B cell (primary cell): ENCODE measurements around the gene PORCN. TPM values are rescaled to one million over a fixed set of nuclear protein-coding genes. Genes with fewer than 3 reads are reported as not detected.

Experiments used
- ATAC-seq: fragments of 200-7000 bp; cut with Tn5 transposase; one replicate; pipeline ENCODE4 v1.10.0; 2021; ENCODE audit warnings: low read depth, mild to moderate bottlenecking, moderate number of reproducible peaks, moderate library complexity
- CTCF ChIA-PET: fragments of 350-600 bp; sonication (Branson Sonifier 250); formaldehyde crosslinking; loops from one replicate; lab custom pipeline; 2021; ENCODE audit warnings: antibody characterized with exemption, inconsistent platforms; lab: Charles Lee
- POLR2A ChIA-PET: fragments of 350-600 bp; sonication (Branson Sonifier 250); formaldehyde crosslinking; loops from one replicate; lab custom pipeline; 2021; ENCODE audit warnings: antibody characterized with exemption; lab: Charles Lee
- DNase-seq: peaks from one replicate; pipeline ENCODE4 v3.0.0; 2013
- H2AFZ ChIP-seq: 2 replicates; pipeline ENCODE4 v1.6.1; 2012; ENCODE audit warnings: mild to moderate bottlenecking, low read depth, low read length; ENCODE audit not compliant: insufficient read depth, poor library complexity, severe bottlenecking
- H3K27ac ChIP-seq, 2 donors: 1 replicate in 1 of 2; 2 replicates in 1 of 2; pipeline ENCODE4 v1.5.1; 2012 to 2013; ENCODE audit warnings: low read length in 2 of 2, mild to moderate bottlenecking in 2 of 2, moderate library complexity in 1 of 2
- H3K27me3 ChIP-seq, 4 experiments: fragments of 200-600 bp in 1 of 4; sonication (generic) in 1 of 4; replicated peaks in 1 of 4; 1 replicate in 2 of 4; 2 replicates in 2 of 4; pipeline versions ENCODE4 v1.6.1 to v1.7.0; 2013 to 2016; ENCODE audit warnings: low read length in 3 of 4, mild to moderate bottlenecking in 2 of 4, mixed read lengths in 1 of 4, moderate library complexity in 1 of 4; ENCODE audit not compliant: insufficient read depth in 4 of 4, control insufficient read depth in 3 of 4; ENCODE audit errors: control extremely low read depth in 1 of 4
- H3K36me3 ChIP-seq, 2 experiments: replicated peaks in 1 of 2; 1 replicate in 1 of 2; 2 replicates in 1 of 2; pipeline versions ENCODE4 v1.6.1 to v1.7.1; 2013; ENCODE audit warnings: low read length in 1 of 2; ENCODE audit not compliant: insufficient read depth in 2 of 2, control insufficient read depth in 1 of 2; ENCODE audit errors: control extremely low read depth in 1 of 2, extremely low read depth in 1 of 2
- H3K4me1 ChIP-seq, 2 donors: fragments of 200-600 bp in 1 of 2; sonication (generic) in 1 of 2; 1 replicate in 1 of 2; 2 replicates in 1 of 2; pipeline versions ENCODE4 v1.5.1 to v1.6.1; 2013 to 2017; ENCODE audit warnings: low read length in 2 of 2; ENCODE audit not compliant: control insufficient read depth in 2 of 2, insufficient read depth in 2 of 2
- H3K4me2 ChIP-seq: replicated peaks from 2 replicates; pipeline ENCODE3; 2012; ENCODE audit warnings: mild to moderate bottlenecking, low read depth, low read length; ENCODE audit not compliant: poor library complexity, severe bottlenecking
- H3K4me3 ChIP-seq, 5 experiments: fragments of 200-600 bp in 1 of 5; sonication (generic) in 1 of 5; 1 replicate in 3 of 5; 2 replicates in 2 of 5; pipeline versions ENCODE4 v1.5.1 to v1.7.0; 2011 to 2016; ENCODE audit warnings: low read length in 4 of 5, mild to moderate bottlenecking in 4 of 5, low read depth in 2 of 5, control low read depth in 1 of 5, moderate library complexity in 1 of 5; ENCODE audit not compliant: insufficient read depth in 1 of 5; ENCODE audit errors: control extremely low read depth in 1 of 5, extremely low read depth in 1 of 5
- H3K79me2 ChIP-seq: fragments of 200-600 bp; sonication (generic); one replicate; pipeline ENCODE4 v1.6.0; 2016; ENCODE audit warnings: low read length; ENCODE audit not compliant: control insufficient read depth, insufficient read depth
- H3K9ac ChIP-seq: fragments of 200-600 bp; sonication (generic); 2 replicates; pipeline ENCODE4 v1.6.1; 2017; ENCODE audit warnings: mild to moderate bottlenecking, low read length, moderate library complexity
- H3K9me3 ChIP-seq, 3 donors: one replicate each; pipeline versions ENCODE4 v1.6.1 to v1.7.1; 2013; ENCODE audit warnings: low read length in 2 of 3; ENCODE audit not compliant: control insufficient read depth in 2 of 3, insufficient read depth in 1 of 3; ENCODE audit errors: control extremely low read depth in 1 of 3
- H4K20me1 ChIP-seq: 2 replicates; pipeline ENCODE4 v1.6.0; 2012; ENCODE audit warnings: mild to moderate bottlenecking, low read length; ENCODE audit not compliant: insufficient read depth, control insufficient read depth, poor library complexity, severe bottlenecking
- H3K27ac Mint-ChIP-seq: one replicate; pipeline ENCODE4 v1.8.0; 2021; ENCODE audit warnings: mixed read lengths
- H3K27me3 Mint-ChIP-seq: one replicate; pipeline ENCODE4 v1.8.0; 2021; ENCODE audit warnings: mixed read lengths
- H3K4me1 Mint-ChIP-seq: one replicate; pipeline ENCODE4 v1.8.0; 2021; ENCODE audit warnings: mixed read lengths
- H3K4me3 Mint-ChIP-seq: one replicate; pipeline ENCODE4 v1.8.0; 2021; ENCODE audit warnings: mixed read lengths
- H3K9me3 Mint-ChIP-seq: one replicate; pipeline ENCODE4 v1.8.0; 2022; ENCODE audit warnings: mixed read lengths; ENCODE audit not compliant: insufficient read depth
- EZH2 ChIP-seq: IDR thresholded peaks from 2 replicates; pipeline ENCODE4 v1.6.1; 2012; ENCODE audit warnings: borderline replicate concordance, low read depth, mild to moderate bottlenecking, moderate library complexity, low read length; ENCODE audit not compliant: insufficient read depth, poor library complexity, severe bottlenecking
- WGBS: methylation state at CpG from one replicate; pipeline ENCODE4 v1.1.5; 2013; ENCODE audit warnings: missing lambda C conversion rate; ENCODE audit not compliant: insufficient coverage; 5-methylcytosine and 5-hydroxymethylcytosine counted together
- intact Hi-C: fragments of 100-400 bp; cut with micrococcal nuclease; formaldehyde crosslinking; loops from one replicate; pipeline ENCODE4 v1.10.0; 2022
- polyA plus RNA-seq: library from polyadenylated mRNA; depleted of rRNA; stranded (reverse); fragments of >200 nt; gene quantifications from 2 replicates; pipeline ENCODE4 v1.2.3, GENCODE V29; 2012
- total RNA-seq, 2 donors: library from RNA; stranded (reverse); fragments of 120-200 nt in 1 of 2; gene quantifications; 1 replicate in 1 of 2; 2 replicates in 1 of 2; pipeline versions ENCODE4 v1.2.3 to v1.2.4, GENCODE V29; 2013 to 2022
- TF ChIP-seq, protein P1 (sequence below): fragments of 200-600 bp; IDR thresholded peaks from one replicate; pipeline ENCODE4 v1.8.0; 2022; ENCODE audit warnings: antibody characterized with exemption, mild to moderate bottlenecking

Gene PORCN
- total and polyA plus RNA-seq, 2 donors (not counting 1 experiment from before 2014, with no cell fraction given), result 12.8 to 18.5 TPM

DNA sequence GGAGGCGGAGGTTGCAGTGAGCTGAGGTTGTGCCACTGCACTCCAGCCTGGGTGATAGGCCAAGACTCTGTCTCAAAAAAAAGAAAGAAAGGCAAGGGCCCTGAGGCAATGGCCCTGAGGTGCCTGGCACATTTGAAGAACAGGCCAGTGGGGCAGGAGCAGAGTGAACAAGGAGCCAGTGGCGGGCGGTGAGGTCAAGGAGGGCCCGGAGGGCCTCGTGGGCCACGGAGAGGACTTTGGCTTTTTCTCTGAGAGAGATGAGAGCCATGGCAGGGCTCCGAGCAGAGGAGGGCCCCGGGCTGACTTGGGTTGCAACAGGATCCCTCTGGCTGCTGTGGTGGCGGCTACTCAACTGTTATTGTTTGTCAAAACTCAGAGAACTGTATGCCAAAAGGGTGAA, 19.5 kb upstream of the PORCN start:
- Histone ChIP-seq H3K9me3 (no peaks in the 10 kb centered on the region), H3K4me1 (no peaks in the 10 kb centered on the region), H3K36me3 (no peaks in the 10 kb centered on the region), H2AFZ (no peak overlapping the region), H3K9ac (no peak overlapping the region), H3K4me3 (no peak overlapping the region), H4K20me1 (no peaks in the 10 kb centered on the region), H3K27me3 (peaks cover 0 to 2% (median 0%) of the 10 kb centered on the region in 4 experiments), H3K4me2 (no peak overlapping the region), H3K27ac (no peak overlapping the region), H3K79me2 (no peaks in the 10 kb centered on the region)
- intact Hi-C loops, result no loop called here
- CTCF ChIA-PET, result no interaction called here
- no peaks in the 10 kb centered on the region for H3K27me3 Mint-ChIP-seq
- POLR2A ChIA-PET, result no interaction called here
- no peak for TF ChIP-seq EZH2
- TF ChIP-seq, protein P1, sequence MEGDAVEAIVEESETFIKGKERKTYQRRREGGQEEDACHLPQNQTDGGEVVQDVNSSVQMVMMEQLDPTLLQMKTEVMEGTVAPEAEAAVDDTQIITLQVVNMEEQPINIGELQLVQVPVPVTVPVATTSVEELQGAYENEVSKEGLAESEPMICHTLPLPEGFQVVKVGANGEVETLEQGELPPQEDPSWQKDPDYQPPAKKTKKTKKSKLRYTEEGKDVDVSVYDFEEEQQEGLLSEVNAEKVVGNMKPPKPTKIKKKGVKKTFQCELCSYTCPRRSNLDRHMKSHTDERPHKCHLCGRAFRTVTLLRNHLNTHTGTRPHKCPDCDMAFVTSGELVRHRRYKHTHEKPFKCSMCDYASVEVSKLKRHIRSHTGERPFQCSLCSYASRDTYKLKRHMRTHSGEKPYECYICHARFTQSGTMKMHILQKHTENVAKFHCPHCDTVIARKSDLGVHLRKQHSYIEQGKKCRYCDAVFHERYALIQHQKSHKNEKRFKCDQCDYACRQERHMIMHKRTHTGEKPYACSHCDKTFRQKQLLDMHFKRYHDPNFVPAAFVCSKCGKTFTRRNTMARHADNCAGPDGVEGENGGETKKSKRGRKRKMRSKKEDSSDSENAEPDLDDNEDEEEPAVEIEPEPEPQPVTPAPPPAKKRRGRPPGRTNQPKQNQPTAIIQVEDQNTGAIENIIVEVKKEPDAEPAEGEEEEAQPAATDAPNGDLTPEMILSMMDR, result no peak
- no peak overlapping the region for H3K27ac Mint-ChIP-seq
- no peak overlapping the region for H3K4me3 Mint-ChIP-seq
- H3K4me1 Mint-ChIP-seq, result no peaks in the 10 kb centered on the region
- ATAC-seq, result no peak
- WGBS, result 92% methylated on average over 5 of the region's 9 CpGs
- H3K9me3 Mint-ChIP-seq, result no peaks in the 10 kb centered on the region
- no peak for DNase-seq

DNA sequence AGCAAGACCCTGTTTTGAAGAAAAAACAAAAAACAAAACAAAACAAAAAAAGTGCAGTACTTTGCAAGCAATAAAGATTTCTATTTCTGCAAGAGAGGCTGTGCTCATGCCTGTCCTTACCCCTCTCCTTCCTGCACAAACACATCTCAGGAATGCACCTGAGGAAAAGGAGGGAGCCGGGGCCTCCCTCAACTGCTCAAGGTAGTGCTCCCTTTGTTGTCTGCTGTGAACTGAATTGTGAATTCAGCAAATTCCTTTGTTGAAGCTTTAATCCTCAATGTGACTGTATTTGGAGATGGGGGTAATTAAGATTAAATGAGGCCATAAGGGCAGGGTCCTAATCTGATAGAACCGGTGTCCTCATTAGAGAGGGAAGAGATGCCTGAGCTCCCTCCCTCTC, 18.9 kb upstream of the PORCN start:
- H3K9me3 ChIP-seq, result no peaks in the 10 kb centered on the region
- no peak overlapping the region for H3K27ac ChIP-seq
- DNase-seq (no peak), ATAC-seq (no peak)
- H3K79me2 ChIP-seq, result no peaks in the 10 kb centered on the region
- Mint-ChIP-seq H3K4me1 (no peaks in the 10 kb centered on the region), H3K27me3 (no peaks in the 10 kb centered on the region), H3K4me3 (no peak overlapping the region), H3K27ac (no peak overlapping the region), H3K9me3 (no peaks in the 10 kb centered on the region)
- POLR2A ChIA-PET, result no interaction called here
- no peak overlapping the region for H3K4me3 ChIP-seq
- no peak for TF ChIP-seq EZH2
- TF ChIP-seq, protein P1, result no peak
- 80% methylated on average over 1 of the region's 2 CpGs for WGBS
- no peak overlapping the region for H3K4me2 ChIP-seq
- no peak overlapping the region for H3K9ac ChIP-seq
- peaks cover 0 to 2% (median 0%) of the 10 kb centered on the region in 4 experiments for H3K27me3 ChIP-seq
- no peak overlapping the region for H2AFZ ChIP-seq
- intact Hi-C loops, result no loop called here
- no peaks in the 10 kb centered on the region for H3K4me1 ChIP-seq
- no peaks in the 10 kb centered on the region for H4K20me1 ChIP-seq
- H3K36me3 ChIP-seq, result no peaks in the 10 kb centered on the region
- CTCF ChIA-PET, result no interaction called here
